Measurements from ENCODE around the gene INKA1. TPM values are rescaled to one million over a fixed set of nuclear protein-coding genes. Genes with fewer than 3 reads are reported as not detected.
"Not testable (repeated sequence)": the region's sequence is repeated elsewhere in the genome, so short reads cannot be mapped to it uniquely, and the experiment has no call there.

Gene INKA1
- total and polyA plus RNA-seq, 8 donors: 1.8 to 15.0 (median 3.9) TPM; not detected in 2

DNA sequence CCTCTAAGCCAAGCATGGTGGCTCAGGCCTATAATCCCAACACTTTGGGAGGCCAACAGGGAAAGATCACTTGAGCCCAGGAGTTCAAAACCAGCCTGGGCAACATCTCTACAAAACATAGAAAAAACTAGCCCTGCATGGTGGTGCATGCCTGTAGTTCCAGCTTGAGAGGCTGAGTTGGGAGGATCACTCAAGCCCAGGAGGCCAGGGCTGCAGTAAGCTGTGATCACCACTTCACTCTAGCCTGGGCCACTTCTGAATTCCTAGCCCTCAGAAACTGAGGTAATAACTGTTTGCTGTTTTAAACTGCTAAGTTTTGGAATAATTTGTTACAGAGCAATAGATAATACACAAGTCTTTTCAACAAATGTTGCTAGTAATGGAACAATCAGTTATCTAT, 33.1 kb upstream of the INKA1 start:
- TF ChIP-seq POLR2A (IDR thresholded peaks at IDR 0.05) (no peak), POLR2AphosphoS5 (IDR thresholded peaks at IDR 0.05) (no peak), EP300 (IDR thresholded peaks at IDR 0.05) (no peak)
- TF ChIP-seq, protein P1, sequence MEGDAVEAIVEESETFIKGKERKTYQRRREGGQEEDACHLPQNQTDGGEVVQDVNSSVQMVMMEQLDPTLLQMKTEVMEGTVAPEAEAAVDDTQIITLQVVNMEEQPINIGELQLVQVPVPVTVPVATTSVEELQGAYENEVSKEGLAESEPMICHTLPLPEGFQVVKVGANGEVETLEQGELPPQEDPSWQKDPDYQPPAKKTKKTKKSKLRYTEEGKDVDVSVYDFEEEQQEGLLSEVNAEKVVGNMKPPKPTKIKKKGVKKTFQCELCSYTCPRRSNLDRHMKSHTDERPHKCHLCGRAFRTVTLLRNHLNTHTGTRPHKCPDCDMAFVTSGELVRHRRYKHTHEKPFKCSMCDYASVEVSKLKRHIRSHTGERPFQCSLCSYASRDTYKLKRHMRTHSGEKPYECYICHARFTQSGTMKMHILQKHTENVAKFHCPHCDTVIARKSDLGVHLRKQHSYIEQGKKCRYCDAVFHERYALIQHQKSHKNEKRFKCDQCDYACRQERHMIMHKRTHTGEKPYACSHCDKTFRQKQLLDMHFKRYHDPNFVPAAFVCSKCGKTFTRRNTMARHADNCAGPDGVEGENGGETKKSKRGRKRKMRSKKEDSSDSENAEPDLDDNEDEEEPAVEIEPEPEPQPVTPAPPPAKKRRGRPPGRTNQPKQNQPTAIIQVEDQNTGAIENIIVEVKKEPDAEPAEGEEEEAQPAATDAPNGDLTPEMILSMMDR (IDR thresholded peaks at IDR 0.05): no peak
- Histone ChIP-seq H3K9me3 (no peaks in the 10 kb centered on the region), H3K4me3 (no peak overlapping the region), H3K36me3 (peaks cover 0 to 19% (median 17%) of the 10 kb centered on the region in 4 donors), H3K4me1 (peaks cover 0 to 52% (median 11%) of the 10 kb centered on the region in 4 donors), H3K27ac (no peak overlapping the region), H3K27me3 (no peaks in the 10 kb centered on the region)
- intact Hi-C loops (cut with DNase I; ENCODE audit: low total_unique reads): no loop called here
- no peak for DNase-seq

- DNase-seq: no peak
- peaks cover 0 to 18% (median 15%) of the 10 kb centered on the region in 4 donors for H3K36me3 ChIP-seq
- TF ChIP-seq, protein P1 (IDR thresholded peaks at IDR 0.05): no peak
- no peak overlapping the region for H3K4me3 ChIP-seq
- H3K27me3 ChIP-seq: no peaks in the 10 kb centered on the region
- H3K27ac ChIP-seq: no peak overlapping the region
- H3K4me1 ChIP-seq: peaks cover 0 to 65% (median 15%) of the 10 kb centered on the region in 4 donors
- 61 to 82% (median 74%) methylated on average over 1 of the region's 1 CpG for WGBS, 5 donors
- no peaks in the 10 kb centered on the region for H3K9me3 ChIP-seq
- intact Hi-C loops (cut with DNase I; ENCODE audit: low total_unique reads): no loop called here
These were observed 31.6 kb upstream of the INKA1 start for GRCh38 chr3:49771340-49771938.

GRCh38 chr3:49772703-49773102, 30.4 kb upstream of the INKA1 start:
- 89 to 97% (median 96%) methylated on average over 2 of the region's 2 CpGs for WGBS, 5 donors
- intact Hi-C loops (cut with DNase I; ENCODE audit: low total_unique reads): no loop called here

DNA sequence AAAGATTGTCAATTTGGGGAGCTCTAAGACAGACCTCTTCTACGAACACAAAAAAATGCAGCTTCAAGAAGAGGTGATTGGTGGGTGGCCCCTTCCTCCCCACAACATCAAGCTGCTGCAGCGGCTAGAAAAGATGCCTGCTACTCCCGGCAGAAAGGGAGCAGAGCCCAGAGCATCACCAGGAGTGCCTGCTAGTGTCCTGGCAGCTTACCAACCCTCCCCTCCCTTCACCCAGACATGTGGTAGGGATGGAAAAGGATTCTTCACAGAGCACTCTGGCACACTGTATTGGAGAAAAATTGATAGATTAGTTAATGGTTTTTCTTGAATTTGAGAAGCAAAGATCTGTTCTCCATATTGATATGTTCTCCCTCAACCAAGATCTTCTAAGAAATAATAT, 27.5 kb upstream of the INKA1 start:
- TF ChIP-seq POLR2AphosphoS5 (IDR thresholded peaks at IDR 0.05) (no peak), POLR2A (IDR thresholded peaks at IDR 0.05) (no peak), EP300 (IDR thresholded peaks at IDR 0.05) (no peak)
- TF ChIP-seq, protein P1 (IDR thresholded peaks at IDR 0.05): no peak
- H3K4me3 ChIP-seq: no peak overlapping the region
- H3K9me3 ChIP-seq: no peaks in the 10 kb centered on the region
- H3K4me1 ChIP-seq: peaks cover 5 to 69% (median 20%) of the 10 kb centered on the region in 4 donors
- intact Hi-C loops (cut with DNase I; ENCODE audit: low total_unique reads): no loop called here
- peak; percentile 19 to 50 for DNase-seq
- peaks cover 6 to 33% (median 28%) of the 10 kb centered on the region in 4 donors for H3K36me3 ChIP-seq
- H3K27me3 ChIP-seq: no peaks in the 10 kb centered on the region
- 38 to 78% (median 72%) methylated on average over 3 of the region's 3 CpGs for WGBS, 5 donors
- H3K27ac ChIP-seq: no peak overlapping the region

More at GRCh38 chr3:49772703-49773102, 30.4 kb upstream of the INKA1 start:
- H3K27me3 ChIP-seq: no peaks in the 10 kb centered on the region
- no peak overlapping the region for H3K4me3 ChIP-seq
- TF ChIP-seq POLR2AphosphoS5 (IDR thresholded peaks at IDR 0.05) (no peak), EP300 (IDR thresholded peaks at IDR 0.05) (no peak), POLR2A (IDR thresholded peaks at IDR 0.05) (no peak)
- TF ChIP-seq, protein P1 (IDR thresholded peaks at IDR 0.05): no peak
- peaks cover 0 to 69% (median 15%) of the 10 kb centered on the region in 4 donors for H3K4me1 ChIP-seq
- H3K9me3 ChIP-seq: no peaks in the 10 kb centered on the region
- peaks cover 6 to 29% (median 27%) of the 10 kb centered on the region in 4 donors for H3K36me3 ChIP-seq
- no peak overlapping the region for H3K27ac ChIP-seq
- no peak for DNase-seq

GRCh38 chr3:49776101-49776500, 27.0 kb upstream of the INKA1 start:
- H3K9me3 ChIP-seq; H3K27ac ChIP-seq; intact Hi-C loops (cut with DNase I; ENCODE audit: low total_unique reads); H3K27me3 ChIP-seq; H3K4me3 ChIP-seq; DNase-seq: not testable (repeated sequence)
- Histone ChIP-seq H3K4me1 (peaks cover 10 to 69% (median 23%) of the 10 kb centered on the region in 4 donors), H3K36me3 (peaks cover 6 to 38% (median 33%) of the 10 kb centered on the region in 4 donors)
- WGBS, 5 donors: 83 to 96% (median 93%) methylated on average over 6 to 8 of the region's 8 CpGs

Data from stomach (tissue), 9 donors.